Calu3 (cell line): Measurements from ENCODE around the gene LSMEM2. TPM values are rescaled to one million over a fixed set of nuclear protein-coding genes. Genes with fewer than 3 reads are reported as not detected.
"Not testable (repeated sequence)": the region's sequence is repeated elsewhere in the genome, so short reads cannot be mapped to it uniquely, and the experiment has no call there.

Experiments
- BruUV-seq: library from RNA; stranded (reverse); fragments of 400-500 nt; replicated peaks from 2 replicates; lab custom pipeline; 2021; lab: Mats Ljungman, UMichigan
- CTCF ChIA-PET: fragments of 300-600 bp; sonication (Branson Sonifier 250); formaldehyde crosslinking; loops from one replicate; lab custom pipeline; 2022; ENCODE audit warnings: antibody characterized with exemption; lab: Charles Lee
- DNase-seq: peaks from one replicate; pipeline ENCODE4 v3.0.0; 2022
- H3K27ac Mint-ChIP-seq: one replicate; pipeline ENCODE4 v1.8.0; 2022; ENCODE audit warnings: mixed read lengths; ENCODE audit not compliant: unreplicated experiment
- H3K27me3 Mint-ChIP-seq: one replicate; pipeline ENCODE4 v1.8.0; 2022; ENCODE audit warnings: mixed read lengths; ENCODE audit not compliant: unreplicated experiment
- H3K36me3 Mint-ChIP-seq: one replicate; pipeline ENCODE4 v1.8.0; 2022; ENCODE audit warnings: mild to moderate bottlenecking, moderate library complexity, mixed read lengths; ENCODE audit not compliant: insufficient read depth, unreplicated experiment
- H3K4me1 Mint-ChIP-seq: one replicate; pipeline ENCODE4 v1.8.0; 2022; ENCODE audit warnings: mild to moderate bottlenecking, low read depth, mixed read lengths; ENCODE audit not compliant: unreplicated experiment
- H3K4me3 Mint-ChIP-seq: one replicate; pipeline ENCODE4 v1.8.0; 2022; ENCODE audit warnings: mild to moderate bottlenecking, low read depth, moderate library complexity, mixed read lengths; ENCODE audit not compliant: unreplicated experiment
- H3K9me3 Mint-ChIP-seq: one replicate; pipeline ENCODE4 v1.8.0; 2022; ENCODE audit warnings: low read depth, mixed read lengths; ENCODE audit not compliant: unreplicated experiment
- CTCF ChIP-seq: fragments of 200-600 bp; IDR thresholded peaks from one replicate; pipeline ENCODE4 v1.8.0; 2022; ENCODE audit warnings: antibody characterized with exemption; ENCODE audit not compliant: unreplicated experiment
- intact Hi-C: fragments of 100-400 bp; cut with micrococcal nuclease; formaldehyde crosslinking; loops from one replicate; pipeline ENCODE4 v1.10.0; 2022; ENCODE audit not compliant: unreplicated experiment
- total RNA-seq: library from RNA; stranded (reverse); gene quantifications from 2 replicates; pipeline ENCODE4 v1.2.3, GENCODE V29; 2022

The LSMEM2 gene
- total RNA-seq, 1 experiment from 2014 or later = not detected

- peak; percentile 94 for TF ChIP-seq CTCF
- peaks cover 17% of the 10 kb centered on the region for H3K4me1 Mint-ChIP-seq
- CTCF ChIA-PET = interaction anchor here (0.5 to 1.2 kb wide), 11 partner anchors 9 to 222 kb away, joined by 3 to 14 read pairs (median 5); partner anchors contain the start of genes GNAI2, HYAL3, NAA80 and SEMA3B
- TSS peak; percentile 26 for BruUV-seq
- H3K9me3 Mint-ChIP-seq = no peaks in the 10 kb centered on the region
- H3K27ac Mint-ChIP-seq = peak overlapping the region; percentile 77
- no peaks in the 10 kb centered on the region for H3K27me3 Mint-ChIP-seq
- peak overlapping the region; percentile 54 for H3K4me3 Mint-ChIP-seq
- peaks cover 45% of the 10 kb centered on the region for H3K36me3 Mint-ChIP-seq
- DNase-seq = peak; percentile 96
- intact Hi-C loops = no loop called here
These were observed 18.6 kb upstream of the LSMEM2 start for GRCh38 chr3:50260027-50260941.

GRCh38 chr3:50260942-50261441 lies 17.9 kb upstream of the LSMEM2 start:
- DNase-seq = no peak
- H3K9me3 Mint-ChIP-seq = no peaks in the 10 kb centered on the region
- peaks cover 49% of the 10 kb centered on the region for H3K36me3 Mint-ChIP-seq
- no peak overlapping the region for H3K4me3 Mint-ChIP-seq
- BruUV-seq = no TSS peak
- no peak for TF ChIP-seq CTCF
- intact Hi-C loops = no loop called here
- no peaks in the 10 kb centered on the region for H3K27me3 Mint-ChIP-seq
- peaks cover 24% of the 10 kb centered on the region for H3K4me1 Mint-ChIP-seq
- CTCF ChIA-PET = interaction anchor here (0.5 kb wide), 1 partner anchor 178 kb away, joined by 3 read pairs; no protein-coding TSS in a partner anchor
- H3K27ac Mint-ChIP-seq = peak overlapping the region; percentile 50

- Mint-ChIP-seq H3K36me3 (peaks cover 47% of the 10 kb centered on the region), H3K27ac (peak overlapping the region; percentile 50), H3K4me1 (peaks cover 26% of the 10 kb centered on the region), H3K4me3 (no peak overlapping the region), H3K27me3 (no peaks in the 10 kb centered on the region), H3K9me3 (no peaks in the 10 kb centered on the region)
- BruUV-seq = no TSS peak
- CTCF ChIA-PET = interaction anchor here (0.5 kb wide), 1 partner anchor 178 kb away, joined by 3 read pairs; no protein-coding TSS in a partner anchor
- DNase-seq = no peak
- no peak for TF ChIP-seq CTCF
- intact Hi-C loops = no loop called here
These were observed 17.4 kb upstream of the LSMEM2 start for GRCh38 chr3:50261505-50261904.

- Mint-ChIP-seq H3K36me3 (peaks cover 43% of the 10 kb centered on the region), H3K4me1 (peaks cover 26% of the 10 kb centered on the region)
- H3K4me3 Mint-ChIP-seq, CTCF ChIA-PET, BruUV-seq, DNase-seq, H3K9me3 Mint-ChIP-seq, H3K27me3 Mint-ChIP-seq, H3K27ac Mint-ChIP-seq, intact Hi-C loops: not testable (repeated sequence)
These were observed 16.7 kb upstream of the LSMEM2 start for GRCh38 chr3:50262200-50262599.
